GM19324 (cell line): Measurements from ENCODE around the gene SH3GL3.

Experiments
- ATAC-seq: cut with Tn5 transposase; IDR thresholded peaks from one replicate; pipeline ENCODE4 v1.9.1; 2021; ENCODE audit warnings: mild to moderate bottlenecking, moderate library complexity; ENCODE audit not compliant: unreplicated experiment, low FRiP score

Gene SH3GL3

DNA sequence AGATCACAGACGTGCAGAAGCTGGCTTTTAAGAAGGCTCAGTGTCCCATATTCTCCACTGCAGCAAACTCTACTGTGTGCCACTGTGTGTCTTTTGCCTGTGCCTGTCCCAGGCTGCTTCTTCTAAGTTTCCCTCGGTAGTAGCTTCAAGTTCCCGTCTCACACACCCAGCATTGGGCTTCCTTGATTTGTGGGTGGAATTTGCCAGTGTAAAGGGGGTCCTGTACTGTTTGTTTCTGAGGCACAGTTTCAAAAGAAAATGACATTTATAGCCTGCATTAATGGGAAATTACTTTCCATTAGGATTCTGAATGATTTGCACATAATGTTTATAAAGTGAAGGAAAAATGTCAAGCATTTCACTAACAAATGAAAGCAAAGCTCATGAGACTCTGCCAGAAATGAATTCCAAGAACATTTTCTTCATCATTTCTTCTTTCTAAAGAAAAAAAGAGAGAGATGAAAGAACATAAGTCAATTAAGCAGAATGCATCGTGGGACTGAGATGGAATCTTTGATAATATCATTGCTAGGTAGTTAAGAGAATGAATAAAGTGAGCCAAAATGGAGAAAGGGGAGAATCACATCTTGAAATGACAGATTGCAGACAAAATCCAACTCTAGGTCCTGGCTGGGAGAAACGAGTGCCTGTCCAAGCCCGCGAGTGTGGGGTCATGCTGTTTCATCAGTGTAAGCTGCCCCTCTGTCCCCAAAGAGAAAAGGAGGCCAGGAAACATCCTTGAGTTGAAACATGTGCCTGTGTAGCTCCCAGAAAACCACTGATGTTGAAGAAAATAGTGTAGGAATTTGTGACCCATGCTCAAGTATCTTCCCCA is 158.2 kb downstream of the SH3GL3 start:
- ATAC-seq = no peak

DNA sequence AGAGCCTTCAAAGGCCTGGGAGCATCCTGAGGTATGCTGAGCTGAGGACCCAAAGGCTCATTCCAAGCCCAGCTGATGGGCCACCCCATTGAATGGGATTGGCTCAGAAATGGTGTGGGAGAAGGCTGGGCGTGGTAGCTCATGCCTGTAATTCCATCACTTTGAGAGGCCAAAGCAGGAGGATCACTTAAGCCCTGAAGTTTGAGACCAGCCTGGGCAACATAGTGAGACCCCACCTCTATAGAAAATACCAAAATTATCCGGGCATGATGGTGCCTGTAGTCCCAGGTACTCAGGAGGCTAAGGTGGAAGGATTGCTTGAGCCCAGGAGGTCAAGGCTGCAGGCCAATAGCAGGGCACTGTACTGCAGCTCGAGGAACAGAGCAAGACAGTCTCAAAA is 163.0 kb downstream of the SH3GL3 start:
- no peak for ATAC-seq

DNA sequence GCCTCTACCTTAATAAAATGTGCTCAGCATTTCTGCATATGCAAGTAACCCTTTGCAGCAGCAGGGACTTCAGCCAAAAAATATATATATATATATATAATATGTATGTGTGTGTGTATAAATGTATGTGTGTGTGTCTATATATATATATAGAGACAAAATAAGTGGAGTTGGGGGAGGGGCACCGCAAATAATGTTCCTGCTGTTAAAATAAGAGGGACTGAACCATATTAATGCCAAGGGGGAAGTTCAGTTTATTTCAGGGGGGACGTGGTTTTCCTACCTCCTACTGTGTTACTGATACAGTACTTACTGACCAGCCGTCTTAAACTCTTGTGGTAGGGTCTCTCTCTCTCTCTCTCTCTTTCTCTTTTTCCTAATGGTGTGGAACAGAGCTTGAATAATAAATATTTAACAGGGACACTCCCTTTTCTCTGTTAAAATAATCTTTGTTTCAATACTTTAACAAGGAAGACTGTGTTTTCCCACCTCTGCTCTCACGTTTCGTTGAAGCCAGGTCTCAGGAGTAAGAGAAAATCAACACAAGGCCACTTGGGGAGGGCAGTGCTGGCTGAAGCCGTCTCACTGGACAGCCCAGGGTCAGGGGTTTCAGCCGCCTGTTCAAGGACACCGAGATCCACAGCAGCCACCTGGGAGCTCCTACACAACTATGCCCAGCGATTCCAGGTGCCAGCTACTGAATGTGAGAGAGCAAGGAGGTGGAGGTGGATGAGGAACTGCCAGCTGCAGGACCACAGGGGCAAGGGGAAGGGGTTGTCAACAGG is 164.0 kb downstream of the SH3GL3 start:
- no peak for ATAC-seq

DNA sequence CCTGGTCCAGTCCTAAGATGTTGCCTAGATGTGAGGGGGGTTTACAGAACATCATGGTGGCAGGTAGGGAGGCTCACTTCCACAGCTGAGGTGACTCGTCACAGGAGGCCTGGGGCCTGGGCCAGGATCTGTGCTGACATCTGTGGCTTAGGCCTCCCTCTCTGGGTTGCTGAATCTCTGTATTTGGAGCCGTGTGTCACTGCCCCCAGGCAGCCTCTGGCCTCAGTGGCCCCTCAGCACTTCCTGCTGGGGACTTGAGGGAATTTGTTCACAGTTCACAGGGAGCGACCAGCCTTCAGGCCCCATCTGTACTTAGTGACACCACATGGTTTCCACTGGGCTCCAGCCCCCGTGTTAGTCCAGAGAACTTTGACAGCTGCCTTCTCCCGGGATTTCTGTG is 165.1 kb downstream of the SH3GL3 start:
- no peak for ATAC-seq

DNA sequence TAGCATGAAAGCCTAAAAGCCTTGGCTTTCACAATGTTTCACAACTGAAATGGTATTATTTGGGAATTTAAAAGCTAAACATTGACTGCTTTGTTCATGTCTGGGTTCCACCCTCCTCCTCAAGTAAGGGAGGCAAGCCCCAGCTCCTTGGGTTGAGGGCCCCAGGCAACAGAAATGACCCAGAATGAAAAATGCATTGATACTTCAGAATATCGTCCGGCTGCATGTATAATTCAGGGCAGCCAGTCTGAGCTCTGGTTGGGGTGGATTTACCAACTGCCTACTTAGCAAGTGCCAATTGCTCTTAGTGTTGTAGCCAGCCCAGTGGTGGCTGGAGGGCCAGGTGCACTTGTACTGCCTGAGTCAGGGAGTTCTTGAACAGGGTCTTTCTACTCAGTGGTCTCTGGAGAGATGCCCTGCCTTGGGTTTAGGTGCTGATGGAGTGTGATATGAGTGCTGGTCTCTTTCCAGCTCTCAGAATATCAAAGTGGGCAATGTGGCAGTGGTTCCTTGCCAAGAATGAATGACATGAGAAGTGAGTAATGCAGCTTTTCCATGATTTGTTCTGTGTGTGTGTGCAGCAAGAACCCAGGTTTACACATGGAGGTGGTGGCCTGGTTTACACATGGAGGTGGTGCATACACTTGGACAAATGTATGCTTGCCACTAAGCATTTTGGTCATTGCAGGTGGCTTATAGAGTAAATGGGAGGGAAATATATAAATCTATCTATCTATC is 165.9 kb downstream of the SH3GL3 start:
- no peak for ATAC-seq

DNA sequence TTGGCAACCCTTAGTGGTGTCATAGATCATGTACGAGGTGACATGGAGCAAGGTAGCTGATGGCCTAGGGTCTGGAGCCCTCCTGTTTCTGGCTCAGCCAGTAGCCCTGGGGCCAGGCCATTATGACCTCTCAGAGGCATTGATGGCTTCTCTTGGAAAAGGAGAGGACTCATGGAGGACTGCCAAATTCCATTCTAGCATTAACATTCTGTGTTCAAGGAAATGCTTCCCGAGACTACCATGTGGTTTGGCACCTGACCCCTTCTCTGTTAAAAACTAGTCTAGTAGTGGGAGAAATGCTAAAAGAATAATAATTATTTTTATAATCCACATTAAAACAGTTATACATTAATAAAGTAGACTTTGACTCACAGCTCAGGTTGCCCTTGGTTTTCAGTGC is 166.6 kb downstream of the SH3GL3 start:
- no peak for ATAC-seq

DNA sequence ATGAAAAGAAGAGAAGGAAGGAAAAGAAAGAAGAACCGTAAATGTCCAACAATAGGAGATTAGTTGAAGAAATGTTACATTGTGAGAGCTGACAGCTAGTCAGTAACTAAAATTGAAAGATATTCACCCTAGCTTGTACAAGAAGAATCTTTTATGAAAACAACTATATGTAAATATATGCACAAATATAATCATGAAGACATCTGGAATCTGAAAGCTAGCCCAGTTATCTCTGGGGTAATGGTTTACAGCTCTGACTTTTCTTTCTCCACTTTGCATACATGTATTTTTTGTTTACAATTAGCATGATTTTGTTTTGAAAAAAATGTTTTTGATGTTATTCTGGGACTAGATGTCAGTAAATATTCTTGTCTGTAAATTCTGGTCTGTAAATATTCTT is 169.7 kb downstream of the SH3GL3 start:
- ATAC-seq = no peak

DNA sequence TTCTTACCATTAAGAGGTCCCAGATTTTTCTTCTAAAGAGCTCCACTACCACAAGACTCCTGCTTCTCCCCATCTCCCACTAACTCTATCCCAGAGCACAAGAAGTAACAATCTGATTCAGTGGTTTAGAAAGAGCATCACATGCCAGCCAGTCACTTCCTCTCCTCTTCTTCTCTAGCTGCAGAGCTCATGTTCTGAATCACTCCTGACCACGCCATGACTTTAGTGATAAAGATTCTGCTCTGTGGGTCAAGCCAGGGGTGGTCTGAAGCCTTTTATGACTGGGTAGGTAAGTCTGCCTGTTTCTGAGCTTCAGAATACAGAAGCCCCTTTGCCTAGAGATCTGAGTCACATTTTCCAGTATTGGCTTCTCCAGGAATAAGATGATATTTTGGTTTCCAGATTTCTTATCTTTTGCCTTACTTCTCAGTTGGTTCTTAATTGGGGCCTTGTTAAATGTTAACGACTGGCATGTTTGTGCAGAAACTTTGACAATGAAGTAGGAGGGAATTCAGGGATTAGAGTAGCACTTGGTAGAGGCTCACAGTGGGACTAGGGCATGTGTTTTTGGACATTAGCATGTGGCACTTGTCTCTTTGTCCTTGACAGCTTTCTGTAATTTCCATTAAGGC is 179.1 kb downstream of the SH3GL3 start:
- ATAC-seq = no peak

DNA sequence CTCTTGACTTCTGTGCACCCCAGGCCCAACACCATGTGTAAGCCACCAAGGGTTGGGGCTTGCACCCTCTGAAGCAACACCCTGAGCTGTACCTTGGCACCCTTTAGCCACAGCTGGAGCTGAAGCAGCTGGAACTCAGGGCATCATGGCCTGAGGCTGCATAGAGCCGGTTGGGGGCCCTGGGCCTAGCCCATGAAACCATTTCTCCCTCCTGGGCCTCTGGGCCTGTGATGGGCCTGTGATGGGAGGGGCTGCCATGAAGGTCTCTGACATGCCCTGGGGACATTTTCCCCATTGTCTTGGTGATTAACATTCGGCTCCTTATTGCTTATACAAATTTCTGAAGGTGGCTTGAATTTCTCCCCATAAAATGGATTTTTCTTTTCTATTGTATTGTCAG is 184.4 kb downstream of the SH3GL3 start:
- no peak for ATAC-seq

DNA sequence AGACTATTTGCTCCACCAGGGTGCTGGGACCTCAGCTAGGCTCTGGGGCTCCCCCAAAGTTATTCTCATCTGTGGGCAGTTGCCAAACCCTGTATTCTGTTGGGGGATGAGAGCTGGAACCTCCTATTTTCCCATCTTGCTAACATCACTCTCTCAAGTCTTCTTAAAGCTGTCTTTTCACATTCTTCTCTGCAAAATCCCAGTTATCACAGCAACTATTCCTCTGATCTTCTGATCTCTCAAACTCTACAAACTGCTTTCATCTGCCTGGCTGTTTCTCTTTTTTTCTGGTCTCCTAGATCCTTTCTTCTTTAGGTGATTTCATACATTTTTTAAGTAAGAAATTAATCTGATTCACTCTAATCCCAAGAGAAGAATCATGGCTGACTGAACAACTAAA is 196.1 kb downstream of the SH3GL3 start:
- ATAC-seq = no peak

DNA sequence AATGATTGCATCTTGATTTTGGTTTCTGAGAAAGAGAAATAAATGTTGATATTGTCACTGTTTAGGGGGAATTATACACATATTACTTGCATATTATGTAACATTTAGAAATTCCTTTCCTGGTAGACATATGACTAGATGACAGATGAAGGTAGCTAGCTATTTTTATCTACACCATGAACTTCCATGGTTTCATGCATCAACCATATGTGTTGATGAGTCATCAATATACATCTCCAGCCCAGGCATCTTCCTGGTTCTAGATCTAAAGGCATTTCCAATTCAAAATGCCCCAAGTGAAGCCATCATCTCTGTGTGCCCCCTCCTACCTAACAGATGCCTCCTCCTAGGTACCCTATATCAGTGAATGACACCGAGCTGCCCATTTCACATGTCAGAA is 197.3 kb downstream of the SH3GL3 start:
- ATAC-seq = no peak

DNA sequence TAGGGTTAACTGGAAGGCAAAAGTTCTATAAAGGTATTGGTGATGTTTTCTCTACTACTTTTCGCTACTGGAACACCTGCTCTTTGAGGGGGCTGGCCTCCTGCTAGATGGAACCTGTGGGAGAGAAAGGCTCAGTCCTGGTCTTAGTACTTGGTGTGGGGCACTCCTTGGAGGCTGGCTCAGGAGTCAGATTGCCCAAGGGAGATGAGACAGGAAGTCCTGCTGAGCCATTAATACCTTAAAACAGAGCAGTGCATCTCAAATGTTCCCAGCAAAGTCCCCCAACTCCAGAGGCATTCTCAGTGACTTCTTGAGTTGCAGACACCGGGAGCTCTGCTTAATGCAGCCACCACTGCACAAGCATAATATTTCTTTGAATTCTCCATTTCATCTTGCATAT is 203.7 kb downstream of the SH3GL3 start:
- no peak for ATAC-seq

DNA sequence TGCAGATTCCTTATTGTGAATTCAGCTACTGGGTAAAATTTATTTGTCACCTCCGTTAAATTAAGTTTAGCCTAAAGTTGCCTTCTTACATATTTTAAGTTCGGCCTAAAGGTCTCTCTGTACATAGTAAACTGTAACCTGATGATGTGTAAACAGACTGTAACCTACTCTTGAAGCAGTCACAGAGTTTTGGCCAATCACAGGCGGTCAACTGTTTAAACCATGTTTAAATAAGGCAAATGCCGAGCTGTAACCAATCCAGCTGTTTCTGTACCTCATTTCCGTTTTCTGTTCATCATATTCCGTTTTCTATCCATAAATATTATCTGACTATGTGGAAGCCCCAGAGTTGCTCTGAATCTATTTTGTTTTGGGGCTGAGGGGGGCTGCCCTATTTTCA is 204.4 kb downstream of the SH3GL3 start:
- no peak for ATAC-seq

DNA sequence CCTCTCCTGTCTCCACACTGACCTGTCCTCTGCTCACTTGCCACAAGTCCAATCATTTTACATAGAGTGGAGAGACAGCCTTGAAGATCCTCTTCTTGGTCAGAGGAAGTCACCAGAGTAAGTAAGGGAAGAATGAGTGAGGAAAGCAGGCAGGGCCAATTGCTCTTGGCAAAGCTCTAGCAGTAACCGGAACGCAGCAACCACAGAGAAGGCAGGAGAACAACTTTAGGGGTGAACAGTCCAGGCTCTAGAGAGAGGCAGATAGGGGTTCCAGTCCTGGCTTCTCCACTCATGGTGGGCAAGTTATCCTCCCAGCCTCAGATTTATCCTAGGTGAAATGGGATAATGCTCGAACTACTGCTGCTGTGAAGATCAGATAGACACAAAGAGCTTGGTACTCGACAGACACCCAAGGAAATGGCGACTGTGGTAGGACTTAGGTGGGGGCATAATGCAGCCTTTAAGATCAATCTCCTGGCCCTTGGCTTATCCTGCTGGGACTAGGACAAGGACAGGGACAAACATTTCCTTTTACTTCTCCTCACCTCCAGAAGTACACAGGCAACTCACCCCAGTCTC is 205.6 kb downstream of the SH3GL3 start:
- ATAC-seq = no peak

DNA sequence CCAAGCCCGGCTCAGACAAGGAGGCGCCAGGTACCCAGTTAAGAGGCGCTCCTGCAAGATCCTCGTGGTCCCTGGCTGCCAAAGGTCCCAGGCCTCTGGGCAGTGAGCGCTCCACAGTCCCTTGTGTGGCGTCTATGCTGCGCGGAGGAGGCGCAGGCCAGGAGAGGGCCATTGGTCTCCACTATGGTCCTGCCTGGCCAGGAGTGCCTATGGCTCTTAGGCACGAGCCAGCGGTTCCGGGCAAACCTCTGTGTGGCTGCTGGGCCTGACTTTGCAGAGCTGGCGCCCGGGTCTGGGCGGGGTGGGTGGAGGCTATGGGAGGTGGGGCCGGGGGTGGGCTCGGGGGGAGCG is 206.1 kb downstream of the SH3GL3 start:
- ATAC-seq = no peak

DNA sequence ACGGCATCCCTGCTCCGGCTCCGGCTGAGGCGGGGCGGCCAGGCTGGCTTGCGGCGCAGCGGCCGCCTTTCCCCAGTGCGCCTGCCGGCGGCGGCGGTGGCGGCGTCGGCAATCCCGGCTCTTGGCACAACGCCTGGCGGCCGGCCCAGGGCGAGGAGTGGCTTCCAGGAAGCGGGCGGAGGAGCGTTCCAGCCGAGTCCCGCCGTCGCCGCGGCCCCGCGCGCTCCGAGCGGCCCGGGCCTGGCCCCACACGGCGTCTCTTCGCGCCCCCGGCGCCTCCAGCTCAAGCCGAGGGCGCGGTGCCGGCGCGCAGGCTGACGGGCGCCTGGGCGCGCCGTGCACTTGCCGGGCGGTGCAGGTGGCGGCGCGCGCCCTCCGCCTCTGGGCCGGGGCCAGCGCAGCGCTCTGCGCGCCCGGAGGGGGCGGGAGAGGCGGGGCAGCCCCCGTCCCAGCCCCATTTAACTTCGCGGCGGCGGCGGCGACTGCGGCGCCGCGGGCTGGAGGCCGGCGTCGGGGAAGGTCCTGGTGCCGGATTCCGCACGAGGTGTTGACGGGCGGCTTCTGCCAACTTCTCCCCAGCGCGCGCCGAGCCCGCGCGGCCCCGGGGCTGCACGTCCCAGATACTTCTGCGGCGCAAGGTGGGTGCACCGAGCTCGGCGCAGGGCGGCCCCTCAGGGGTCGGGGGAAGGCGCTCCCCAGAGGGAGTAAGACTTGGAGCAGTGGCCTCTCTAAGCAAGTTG is 206.7 kb downstream of the SH3GL3 start, which contains the start of gene ADAMTSL3:
Gene ADAMTSL3 (plus strand): TSS at position 485 of the 740 bp plus-strand sequence. CDS start 1,639 bp downstream, outside the sequence.
- ATAC-seq = no peak

DNA sequence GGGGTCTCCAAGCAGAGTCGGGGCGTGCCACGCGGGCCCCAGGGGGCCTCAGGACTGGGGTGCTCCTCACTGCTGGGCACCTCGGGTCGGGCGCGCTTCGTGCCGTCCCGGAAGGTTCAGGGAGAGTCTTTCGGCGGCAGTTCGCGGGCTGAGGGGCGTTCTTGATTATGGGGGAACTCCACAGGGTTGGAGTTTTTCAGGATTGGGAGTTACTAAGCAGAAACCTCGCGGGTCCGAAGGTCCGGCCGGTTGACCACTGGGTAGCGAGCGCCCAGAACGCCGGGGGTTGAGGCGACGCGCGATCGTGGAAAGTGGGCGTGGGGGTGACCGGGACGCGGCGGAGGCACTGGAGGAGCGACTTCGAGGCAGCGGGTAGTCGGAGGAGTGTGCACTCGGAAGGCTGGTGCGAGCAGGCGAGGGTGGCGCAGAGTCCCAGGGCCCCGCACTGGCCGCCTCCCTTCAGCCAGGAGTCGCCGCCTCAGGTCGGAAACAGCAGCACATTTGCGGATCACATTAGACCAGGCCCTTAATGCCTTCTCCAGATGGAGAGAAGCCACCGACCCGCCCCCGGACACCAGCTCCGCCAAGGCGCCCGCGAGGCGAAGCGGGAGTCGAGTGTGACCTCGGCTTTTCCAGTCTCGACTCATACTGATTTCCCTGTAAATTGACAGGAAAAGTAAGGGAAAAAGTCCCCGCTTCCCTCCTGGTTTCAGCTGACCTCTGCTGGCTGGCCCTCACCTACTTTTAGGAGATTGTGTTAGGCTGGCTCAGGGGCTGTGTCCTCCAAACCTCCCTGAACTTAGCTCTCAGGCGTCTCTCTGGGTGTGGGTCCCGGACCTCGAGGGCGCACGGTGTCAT is 207.5 kb downstream of the SH3GL3 start:
- no peak for ATAC-seq

DNA sequence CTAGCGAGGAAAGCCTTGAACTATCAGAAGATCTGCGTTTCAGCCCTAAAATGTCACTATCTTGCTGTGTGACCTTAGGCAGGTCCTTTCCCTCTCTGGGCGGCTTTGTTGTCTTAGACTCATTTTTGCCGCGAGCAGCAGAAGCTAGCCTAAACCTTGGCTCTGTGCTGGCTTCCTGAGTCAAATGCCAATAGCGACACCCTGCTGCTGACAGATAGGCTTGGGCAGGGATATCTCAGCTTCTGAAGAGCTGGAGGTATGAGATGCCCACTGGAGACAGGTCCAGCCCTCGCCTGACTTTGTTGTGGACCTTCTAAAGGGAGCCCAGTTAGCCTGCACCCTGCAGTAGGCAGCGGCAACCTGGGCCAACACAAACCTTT is 208.1 kb downstream of the SH3GL3 start:
- ATAC-seq = no peak

DNA sequence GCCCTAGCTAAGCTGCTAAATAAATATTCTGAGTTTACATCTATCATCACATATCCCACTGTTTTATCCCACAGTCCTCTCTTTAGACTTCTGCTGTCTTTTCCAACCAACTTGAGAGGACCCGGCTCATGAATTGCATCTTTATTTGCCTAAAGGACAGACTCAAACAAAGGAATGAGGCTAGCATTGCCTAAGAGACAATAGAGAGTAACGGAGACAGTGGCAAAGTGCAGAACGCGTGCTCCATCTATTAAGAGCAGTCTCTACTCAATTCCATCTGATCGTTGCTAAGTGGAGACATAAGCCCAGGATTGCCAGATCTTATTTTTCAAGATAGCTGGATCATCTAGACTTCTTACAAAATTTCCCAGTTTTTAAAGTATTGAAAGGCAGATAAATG is 209.1 kb downstream of the SH3GL3 start:
- ATAC-seq = no peak
